Measurements from ENCODE around the gene FREM2.
A peak's percentile ranks its signal among the peaks of the same experiment; 100 is the strongest.

The FREM2 gene

DNA sequence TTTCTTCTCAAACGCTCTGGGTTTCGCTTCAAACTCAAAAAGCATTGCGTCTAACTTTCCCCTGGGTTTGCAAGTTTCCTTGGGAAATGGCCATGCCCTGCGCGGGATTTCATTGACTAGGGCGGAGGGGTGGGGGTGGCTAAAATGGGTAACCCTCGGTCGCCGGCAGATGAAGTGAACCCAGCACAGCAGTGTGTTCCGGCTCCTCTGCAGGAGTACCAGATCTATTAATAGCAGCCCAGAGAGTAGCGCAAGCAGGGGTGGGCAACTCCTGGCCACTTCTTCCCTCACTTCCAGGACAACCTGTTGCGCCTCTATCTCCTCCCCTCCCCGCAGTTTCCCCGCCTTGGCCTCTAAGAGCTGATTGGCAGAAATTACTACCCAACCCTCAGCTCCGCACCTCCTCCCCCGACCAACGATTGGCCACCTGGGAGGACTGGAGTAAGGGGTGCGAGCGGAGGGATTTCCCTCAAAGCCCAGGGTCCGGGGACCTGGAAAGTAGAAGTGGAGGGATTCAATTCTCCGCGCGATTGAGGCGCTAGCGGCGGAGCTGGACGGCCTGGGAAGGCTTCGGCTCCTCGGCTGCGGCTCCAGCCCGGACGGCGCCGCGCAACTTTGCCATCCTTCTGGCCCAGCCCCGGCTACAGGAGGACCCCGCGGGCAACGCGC, at the start of gene FREM2:
Gene FREM2, plus strand, starts transcription at position 501 of the 669 bp plus-strand sequence. CDS start 268 bp downstream, outside the sequence.
- FAIRE-seq, result no peak

GRCh38 chr13:38637576-38637975, 49.3 kb upstream of the FREM2 start:
- no peak for FAIRE-seq

GRCh38 chr13:38641164-38641948, 45.5 kb upstream of the FREM2 start:
- FAIRE-seq, result peak; percentile 3

DNA sequence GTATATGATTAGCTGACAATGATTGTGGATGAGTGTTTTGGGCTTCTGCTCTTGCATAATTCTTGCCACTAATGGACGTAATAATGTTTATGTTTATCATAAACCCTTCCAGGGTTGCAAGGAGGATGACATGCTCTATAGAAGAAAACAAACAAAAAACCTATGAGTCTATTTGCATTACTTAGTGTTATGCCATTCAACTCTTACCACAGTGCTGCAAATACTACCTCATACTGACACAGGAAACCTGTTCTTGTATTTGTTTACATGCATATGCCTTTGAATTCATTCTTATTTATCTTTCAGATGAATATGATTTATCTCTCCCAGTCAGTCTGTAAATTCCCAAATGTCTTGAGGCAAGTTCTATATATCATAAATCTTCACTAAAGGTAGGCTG, 39.6 kb upstream of the FREM2 start:
- FAIRE-seq, result no peak

DNA sequence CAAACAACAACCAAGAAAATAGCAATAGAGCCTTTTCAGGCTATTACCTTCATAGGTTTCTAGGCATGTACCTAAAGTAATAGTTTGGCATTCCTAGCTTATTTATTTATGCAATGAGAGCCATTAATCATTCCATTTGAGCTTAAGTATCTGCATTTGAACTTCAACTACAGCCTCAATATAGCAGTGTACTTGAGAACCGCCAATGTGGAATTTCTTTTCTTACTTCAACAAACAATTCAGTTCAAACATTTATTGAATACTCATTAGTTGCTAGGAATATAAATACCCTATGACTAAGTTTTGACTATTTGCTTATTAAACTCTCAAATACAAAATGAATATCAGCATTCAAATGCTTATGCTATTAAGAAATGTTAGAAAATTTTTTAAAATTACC, 38.0 kb upstream of the FREM2 start:
- FAIRE-seq, result no peak

- no peak for FAIRE-seq
These were observed 30.2 kb upstream of the FREM2 start for GRCh38 chr13:38656699-38657098.

DNA sequence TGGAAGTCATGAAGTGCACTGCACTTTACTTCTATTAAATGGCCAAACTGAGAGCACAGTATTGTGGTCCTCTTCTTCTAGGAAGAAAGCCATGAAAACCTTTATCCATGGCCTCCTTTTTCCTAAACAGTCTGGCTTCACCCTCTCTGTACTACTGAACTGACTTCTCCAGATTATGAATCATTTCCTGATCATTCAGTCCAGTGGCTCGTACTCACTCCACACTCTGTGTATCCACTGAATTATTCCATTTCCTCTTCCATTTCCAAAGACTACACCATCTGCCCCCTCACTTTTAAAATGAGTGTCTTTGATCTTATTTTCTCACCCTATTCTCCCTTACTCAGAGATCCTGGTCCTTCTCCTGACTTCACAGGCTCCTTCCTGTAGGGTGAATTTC, 29.7 kb upstream of the FREM2 start:
- FAIRE-seq, result no peak

DNA sequence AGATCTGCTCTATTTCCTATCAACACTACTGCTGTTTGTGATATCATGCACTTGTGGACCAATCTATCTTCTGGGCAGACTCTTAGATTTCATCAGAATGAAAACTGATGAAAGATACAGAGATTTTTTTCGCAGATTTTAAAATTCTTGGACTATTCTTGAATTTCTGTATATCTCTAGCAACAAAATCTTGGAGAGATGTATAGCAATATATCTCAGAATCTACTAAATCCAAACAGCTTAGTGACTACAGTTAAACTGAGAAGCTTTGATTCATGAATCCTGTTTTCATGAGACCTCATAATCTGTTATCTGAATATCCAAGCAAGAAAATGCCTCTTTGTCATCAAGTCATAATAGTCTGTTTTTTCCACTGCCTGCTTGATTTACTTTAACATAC, 28.0 kb upstream of the FREM2 start:
- FAIRE-seq, result no peak

DNA sequence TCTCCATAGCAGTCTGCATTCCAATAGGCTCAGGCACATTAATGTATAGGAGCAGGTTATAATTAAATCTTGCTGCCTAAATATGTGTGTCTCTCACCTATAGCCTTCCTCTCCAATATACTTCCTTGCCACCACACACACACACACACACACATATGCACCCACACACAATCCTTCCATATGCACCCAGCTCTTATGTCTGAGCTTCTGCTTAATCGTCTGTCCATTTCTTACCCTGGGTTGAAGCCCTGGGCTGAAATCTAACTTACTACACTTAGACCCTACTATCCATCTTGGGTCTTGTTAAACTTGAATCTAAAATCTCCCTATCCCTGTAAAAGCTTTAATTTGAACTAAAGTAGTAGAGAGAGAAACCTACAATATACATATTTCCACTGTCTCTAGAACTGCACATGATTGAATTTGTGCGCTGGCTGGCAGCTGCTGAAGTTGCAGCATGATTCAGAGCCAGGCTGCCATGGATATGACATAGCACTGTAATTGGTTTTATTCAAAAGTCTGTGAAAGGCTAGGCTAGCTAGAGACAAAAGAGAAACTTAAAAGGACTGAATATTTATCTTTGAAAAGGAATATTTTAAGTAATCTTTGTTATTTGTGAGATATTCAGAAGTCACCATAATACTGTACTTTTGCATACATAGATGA, 25.7 kb upstream of the FREM2 start:
- FAIRE-seq, result no peak

GRCh38 chr13:38662362-38662761, 24.5 kb upstream of the FREM2 start:
- FAIRE-seq, result no peak

- no peak for FAIRE-seq
These were observed 22.0 kb upstream of the FREM2 start for GRCh38 chr13:38664906-38665305.

- no peak for FAIRE-seq
These were observed 19.3 kb upstream of the FREM2 start for GRCh38 chr13:38667526-38668109.

GRCh38 chr13:38669234-38669964, 17.5 kb upstream of the FREM2 start:
- FAIRE-seq, result no peak

- no peak for FAIRE-seq
These were observed 16.2 kb upstream of the FREM2 start for GRCh38 chr13:38670627-38671026.

- no peak for FAIRE-seq
These were observed 14.9 kb upstream of the FREM2 start for GRCh38 chr13:38671980-38672379.

- FAIRE-seq, result no peak
These were observed 12.7 kb upstream of the FREM2 start for GRCh38 chr13:38674208-38674607.

DNA sequence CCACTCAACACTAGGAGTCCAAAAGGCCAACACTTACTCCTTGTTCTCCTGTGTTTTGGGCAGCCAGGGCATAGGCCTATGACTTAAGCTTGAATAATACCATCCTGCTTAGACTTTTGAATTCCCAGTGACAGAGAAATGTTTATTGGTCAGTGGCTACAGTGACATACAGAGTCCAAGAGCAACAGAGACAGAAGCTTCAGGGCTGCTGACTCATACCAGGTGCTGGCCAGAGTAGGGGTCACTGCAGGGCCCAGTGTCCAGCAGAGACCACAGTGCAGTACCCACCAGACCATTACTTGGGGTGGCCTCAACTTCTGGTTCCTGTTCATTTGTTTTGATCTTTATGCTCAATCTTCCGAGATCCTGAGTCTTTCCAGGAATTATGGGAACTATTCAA, 6.0 kb upstream of the FREM2 start:
- no peak for FAIRE-seq

- no peak for FAIRE-seq
These were observed 2.2 kb upstream of the FREM2 start for GRCh38 chr13:38684714-38685113.

DNA sequence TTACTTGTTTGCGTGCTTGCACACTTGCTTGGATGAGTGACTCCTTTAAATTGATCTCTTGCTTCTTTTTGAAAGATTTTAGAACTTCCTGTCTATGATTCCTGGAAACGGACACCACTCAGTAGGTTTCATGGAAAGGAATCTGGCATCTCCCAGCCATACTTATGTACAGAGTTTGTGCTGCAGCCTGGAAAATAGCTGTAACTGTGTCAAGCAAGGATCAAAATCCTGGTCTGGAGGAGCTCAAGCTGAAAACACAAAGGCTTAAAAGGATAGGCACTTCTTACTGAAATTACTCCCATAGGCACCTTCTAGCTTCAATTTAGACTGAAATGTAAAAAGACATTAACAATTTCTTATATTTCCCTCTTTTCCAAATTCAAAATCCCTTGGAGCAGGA, 1.4 kb upstream of the FREM2 start:
- no peak for FAIRE-seq

DNA sequence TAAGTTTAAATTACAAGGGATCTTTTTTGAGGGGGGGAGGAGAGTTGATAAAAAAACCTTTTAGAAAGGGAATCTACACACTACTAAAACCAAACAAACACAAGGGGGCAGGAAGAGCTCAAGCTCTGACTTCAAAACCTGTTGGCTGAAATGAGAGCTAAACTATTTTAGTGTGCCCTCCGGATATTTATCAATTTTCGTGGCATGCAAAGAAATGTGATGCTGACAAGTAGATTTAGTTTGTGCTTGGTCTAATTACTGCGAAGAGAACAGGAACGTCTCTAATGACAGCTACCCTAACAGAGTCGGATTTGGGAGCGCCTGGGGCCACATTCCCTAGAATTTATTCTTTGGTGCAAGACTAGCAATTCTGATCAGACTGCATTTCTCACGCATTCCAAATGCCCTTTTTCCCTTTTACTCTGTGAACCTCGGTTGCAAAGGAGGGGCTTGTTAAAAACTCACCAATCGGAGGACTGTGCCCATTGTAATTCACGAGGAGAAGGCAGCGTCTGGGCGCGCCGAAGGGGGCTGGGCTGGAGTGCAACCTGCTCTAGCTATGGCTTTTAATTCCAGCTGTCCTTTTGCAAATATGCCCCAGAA, 802 bp upstream of the FREM2 start:
- no peak for FAIRE-seq

GRCh38 chr13:38687246-38688229, 661 bp downstream of the FREM2 start:
- no peak for FAIRE-seq

Data from A204.1 (cell line).